ENCODE measurements around the gene KLHL29.

The KLHL29 gene

DNA sequence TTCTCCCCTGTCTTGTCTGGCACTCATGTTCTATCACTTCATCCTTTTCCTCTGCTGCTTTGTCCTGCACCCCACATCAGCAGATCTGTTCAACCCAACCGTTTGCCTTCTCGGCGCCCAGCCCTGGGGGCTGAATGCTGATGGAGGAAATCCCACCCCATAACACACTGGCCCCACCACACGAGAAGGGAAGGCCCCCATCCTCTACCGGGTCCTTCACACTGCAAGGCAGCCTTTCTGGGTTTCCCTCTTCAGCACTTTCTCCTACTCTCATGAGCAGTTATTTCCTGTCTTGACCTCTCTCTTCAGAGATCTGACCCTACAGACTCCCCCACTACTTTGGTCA lies 314.6 kb downstream of the KLHL29 start:
- Histone ChIP-seq H3K27ac (ENCODE audit: low read depth, low read length) (no peak overlapping the region), H3K9me3 (ENCODE audit: control insufficient read depth, insufficient read depth, low read length) (no peaks in the 10 kb centered on the region), H3K36me3 (ENCODE audit: control insufficient read depth, low read length) (no peaks in the 10 kb centered on the region), H3K4me1 (ENCODE audit: control insufficient read depth, low read length) (no peaks in the 10 kb centered on the region), H3K27me3 (ENCODE audit: control insufficient read depth, low read length) (no peaks in the 10 kb centered on the region), H3K4me3 (ENCODE audit: low read length) (no peak overlapping the region), H3F3A (ENCODE audit: control insufficient read depth, insufficient read depth) (no peaks in the 10 kb centered on the region), H3K4me2 (ENCODE audit: low read length) (no peak overlapping the region), H3K79me2 (ENCODE audit: control insufficient read depth, low read length) (no peaks in the 10 kb centered on the region), H3K9me2 (replicated peaks; ENCODE audit: control insufficient read depth, low read length) (no peaks in the 10 kb centered on the region), H4K20me1 (ENCODE audit: control insufficient read depth, insufficient read depth, low read depth, low read length) (no peaks in the 10 kb centered on the region)
- TF ChIP-seq, protein P1, sequence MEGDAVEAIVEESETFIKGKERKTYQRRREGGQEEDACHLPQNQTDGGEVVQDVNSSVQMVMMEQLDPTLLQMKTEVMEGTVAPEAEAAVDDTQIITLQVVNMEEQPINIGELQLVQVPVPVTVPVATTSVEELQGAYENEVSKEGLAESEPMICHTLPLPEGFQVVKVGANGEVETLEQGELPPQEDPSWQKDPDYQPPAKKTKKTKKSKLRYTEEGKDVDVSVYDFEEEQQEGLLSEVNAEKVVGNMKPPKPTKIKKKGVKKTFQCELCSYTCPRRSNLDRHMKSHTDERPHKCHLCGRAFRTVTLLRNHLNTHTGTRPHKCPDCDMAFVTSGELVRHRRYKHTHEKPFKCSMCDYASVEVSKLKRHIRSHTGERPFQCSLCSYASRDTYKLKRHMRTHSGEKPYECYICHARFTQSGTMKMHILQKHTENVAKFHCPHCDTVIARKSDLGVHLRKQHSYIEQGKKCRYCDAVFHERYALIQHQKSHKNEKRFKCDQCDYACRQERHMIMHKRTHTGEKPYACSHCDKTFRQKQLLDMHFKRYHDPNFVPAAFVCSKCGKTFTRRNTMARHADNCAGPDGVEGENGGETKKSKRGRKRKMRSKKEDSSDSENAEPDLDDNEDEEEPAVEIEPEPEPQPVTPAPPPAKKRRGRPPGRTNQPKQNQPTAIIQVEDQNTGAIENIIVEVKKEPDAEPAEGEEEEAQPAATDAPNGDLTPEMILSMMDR (IDR thresholded peaks at IDR 0.05; ENCODE audit: low read depth, low read length, poor library complexity, severe bottlenecking) = no peak
- TF ChIP-seq EZH2phosphoT487 (IDR thresholded peaks at IDR 0.05; ENCODE audit: borderline replicate concordance, low read length) = no peak

DNA sequence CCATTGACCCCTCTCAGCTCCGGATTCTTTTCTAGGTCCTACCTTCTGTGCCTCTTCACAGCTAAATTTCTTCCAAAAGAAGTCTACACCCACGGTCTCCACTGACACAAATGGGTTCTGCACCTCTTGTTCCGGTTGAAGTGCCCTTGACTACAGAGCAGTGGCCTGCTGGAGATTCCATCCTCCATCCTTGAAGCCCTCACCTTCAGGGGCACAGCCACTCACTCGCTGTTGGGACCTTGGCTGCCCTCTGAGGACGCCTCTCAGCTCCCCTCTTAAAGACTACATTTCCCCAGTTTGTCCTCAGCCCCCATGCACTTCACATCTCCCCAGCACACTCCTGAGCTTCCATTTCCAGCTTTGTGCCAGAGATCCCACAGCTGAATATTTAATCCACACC lies 315.6 kb downstream of the KLHL29 start:
- Histone ChIP-seq H3K4me1 (ENCODE audit: control insufficient read depth, low read length) (no peaks in the 10 kb centered on the region), H3K4me2 (ENCODE audit: low read length) (no peak overlapping the region), H3F3A (ENCODE audit: control insufficient read depth, insufficient read depth) (no peaks in the 10 kb centered on the region), H3K27me3 (ENCODE audit: control insufficient read depth, low read length) (no peaks in the 10 kb centered on the region), H3K9me3 (ENCODE audit: control insufficient read depth, insufficient read depth, low read length) (no peaks in the 10 kb centered on the region), H3K79me2 (ENCODE audit: control insufficient read depth, low read length) (no peaks in the 10 kb centered on the region), H3K9me2 (replicated peaks; ENCODE audit: control insufficient read depth, low read length) (no peaks in the 10 kb centered on the region), H4K20me1 (ENCODE audit: control insufficient read depth, insufficient read depth, low read depth, low read length) (no peaks in the 10 kb centered on the region), H3K27ac (ENCODE audit: low read depth, low read length) (no peak overlapping the region), H3K4me3 (ENCODE audit: low read length) (no peak overlapping the region), H3K36me3 (ENCODE audit: control insufficient read depth, low read length) (no peaks in the 10 kb centered on the region)
- TF ChIP-seq EZH2phosphoT487 (IDR thresholded peaks at IDR 0.05; ENCODE audit: borderline replicate concordance, low read length) = no peak
- TF ChIP-seq, protein P1 (IDR thresholded peaks at IDR 0.05; ENCODE audit: low read depth, low read length, poor library complexity, severe bottlenecking) = no peak

DNA sequence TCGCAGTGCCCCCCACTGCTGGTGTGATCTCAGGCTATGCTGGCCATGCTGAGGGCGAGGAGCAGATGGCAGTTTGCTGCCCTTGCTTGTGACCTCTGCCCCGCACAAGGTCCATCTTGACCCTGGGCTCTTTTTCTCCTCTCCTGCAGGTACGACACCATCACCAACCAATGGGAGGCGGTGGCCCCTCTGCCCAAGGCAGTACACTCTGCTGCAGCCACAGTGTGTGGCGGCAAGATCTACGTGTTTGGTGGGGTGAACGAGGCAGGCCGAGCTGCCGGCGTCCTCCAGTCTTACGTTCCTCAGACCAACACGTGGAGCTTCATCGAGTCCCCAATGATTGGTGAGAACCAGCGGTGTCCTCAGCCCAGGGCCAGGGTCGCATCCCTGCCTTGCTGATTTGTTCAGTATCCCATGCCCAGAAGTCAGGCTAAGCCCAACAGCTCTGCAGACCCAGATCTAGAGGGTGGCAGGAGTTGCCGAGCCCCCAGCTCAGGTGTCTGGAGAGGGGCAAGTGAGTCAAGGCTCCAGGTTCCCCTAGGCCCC lies 318.1 kb downstream of the KLHL29 start:
- TF ChIP-seq, protein P1 (IDR thresholded peaks at IDR 0.05; ENCODE audit: low read depth, low read length, poor library complexity, severe bottlenecking) = no peak
- TF ChIP-seq EZH2phosphoT487 (IDR thresholded peaks at IDR 0.05; ENCODE audit: borderline replicate concordance, low read length) = no peak
- H3K36me3 ChIP-seq (ENCODE audit: control insufficient read depth, low read length) = no peaks in the 10 kb centered on the region

More for the DNA sequence above, 318.1 kb downstream of the KLHL29 start:
- no peaks in the 10 kb centered on the region for H3K9me3 ChIP-seq (ENCODE audit: control insufficient read depth, insufficient read depth, low read length)
- H3K9me2 ChIP-seq (replicated peaks; ENCODE audit: control insufficient read depth, low read length) = no peaks in the 10 kb centered on the region
- H3K79me2 ChIP-seq (ENCODE audit: control insufficient read depth, low read length) = no peaks in the 10 kb centered on the region
- H4K20me1 ChIP-seq (ENCODE audit: control insufficient read depth, insufficient read depth, low read depth, low read length) = no peaks in the 10 kb centered on the region
- H3K4me2 ChIP-seq (ENCODE audit: low read length) = no peak overlapping the region
- H3K4me3 ChIP-seq (ENCODE audit: low read length) = no peak overlapping the region
- no peaks in the 10 kb centered on the region for H3K4me1 ChIP-seq (ENCODE audit: control insufficient read depth, low read length)
- no peak overlapping the region for H3K27ac ChIP-seq (ENCODE audit: low read depth, low read length)
- no peaks in the 10 kb centered on the region for H3K27me3 ChIP-seq (ENCODE audit: control insufficient read depth, low read length)
- H3F3A ChIP-seq (ENCODE audit: control insufficient read depth, insufficient read depth) = no peaks in the 10 kb centered on the region
